Osteocyte (in vitro differentiated cells): ENCODE measurements around the gene NEK9. TPM values are rescaled to one million over a fixed set of nuclear protein-coding genes. Genes with fewer than 3 reads are reported as not detected.
"Not testable (repeated sequence)": the region's sequence is repeated elsewhere in the genome, so short reads cannot be mapped to it uniquely, and the experiment has no call there.

Source experiments
- DNase-seq: peaks from one replicate; pipeline ENCODE4 v3.0.0; 2021; ENCODE audit warnings: mixed read lengths; ENCODE audit not compliant: unreplicated experiment; ENCODE audit errors: extremely low spot score
- H3K27ac Mint-ChIP-seq: one replicate; pipeline ENCODE4 v1.8.0; 2021; ENCODE audit warnings: mild to moderate bottlenecking, mixed read lengths; ENCODE audit not compliant: unreplicated experiment
- H3K27me3 Mint-ChIP-seq: one replicate; pipeline ENCODE4 v1.8.0; 2021; ENCODE audit warnings: mixed read lengths; ENCODE audit not compliant: unreplicated experiment
- H3K36me3 Mint-ChIP-seq: one replicate; pipeline ENCODE4 v1.8.0; 2021; ENCODE audit warnings: mixed read lengths; ENCODE audit not compliant: unreplicated experiment
- H3K4me1 Mint-ChIP-seq: one replicate; pipeline ENCODE4 v1.8.0; 2021; ENCODE audit warnings: mixed read lengths; ENCODE audit not compliant: unreplicated experiment
- H3K4me3 Mint-ChIP-seq: one replicate; pipeline ENCODE4 v1.8.0; 2021; ENCODE audit warnings: mild to moderate bottlenecking, moderate library complexity, mixed read lengths; ENCODE audit not compliant: unreplicated experiment
- H3K9me3 Mint-ChIP-seq: one replicate; pipeline ENCODE4 v1.8.0; 2021; ENCODE audit warnings: mixed read lengths; ENCODE audit not compliant: unreplicated experiment
- CTCF ChIP-seq: fragments of 200-600 bp; sonication (generic); IDR thresholded peaks from 2 replicates; pipeline ENCODE4 v1.5.0; 2021; ENCODE audit warnings: antibody characterized with exemption, mild to moderate bottlenecking, moderate library complexity
- total RNA-seq: library from RNA; stranded (reverse); gene quantifications from 2 replicates; pipeline ENCODE4 v1.2.1, GENCODE V29; 2021

NEK9 gene
- total RNA-seq, 1 donor from 2014 or later = 117 TPM

DNA sequence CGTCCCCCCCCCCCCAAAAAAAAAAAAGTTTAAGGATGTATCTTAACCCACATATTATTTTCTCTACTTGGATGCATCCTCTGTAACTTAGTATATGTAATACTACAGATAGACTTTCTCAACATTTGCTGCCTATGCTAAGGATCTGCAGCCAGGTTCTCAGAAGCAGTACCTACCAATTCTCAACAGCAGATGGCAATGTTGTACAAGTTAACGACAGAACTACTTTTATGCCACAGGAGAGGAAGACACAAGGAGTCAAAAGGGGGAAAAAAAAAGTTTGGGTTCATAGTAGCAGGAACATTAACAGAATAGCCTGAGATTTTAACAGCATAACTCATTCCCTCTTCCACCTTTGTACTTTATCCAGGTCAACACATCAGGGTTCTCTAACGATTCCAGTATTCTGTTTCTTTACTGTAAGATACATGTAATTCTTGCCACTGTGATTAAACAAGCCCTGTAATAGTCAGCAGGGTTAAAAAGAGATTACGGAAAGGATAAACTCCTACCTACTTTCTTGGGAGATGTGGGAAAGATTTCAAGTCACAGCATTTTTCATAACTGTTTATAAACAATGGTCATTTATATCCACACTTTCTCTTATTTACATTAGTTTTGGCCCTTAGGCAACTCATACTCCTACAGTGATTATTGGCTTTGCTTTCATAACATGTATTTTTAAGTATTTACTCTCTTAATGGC lies 5.7 kb upstream of the NEK9 start:
- no peaks in the 10 kb centered on the region for H3K27me3 Mint-ChIP-seq
- no peak overlapping the region for H3K4me3 Mint-ChIP-seq
- no peak for DNase-seq
- H3K4me1 Mint-ChIP-seq = peaks cover 8% of the 10 kb centered on the region
- H3K9me3 Mint-ChIP-seq = no peaks in the 10 kb centered on the region
- H3K27ac Mint-ChIP-seq = peak overlapping the region; percentile 65
- peak; percentile 77 for TF ChIP-seq CTCF
- peaks cover 26% of the 10 kb centered on the region for H3K36me3 Mint-ChIP-seq

DNA sequence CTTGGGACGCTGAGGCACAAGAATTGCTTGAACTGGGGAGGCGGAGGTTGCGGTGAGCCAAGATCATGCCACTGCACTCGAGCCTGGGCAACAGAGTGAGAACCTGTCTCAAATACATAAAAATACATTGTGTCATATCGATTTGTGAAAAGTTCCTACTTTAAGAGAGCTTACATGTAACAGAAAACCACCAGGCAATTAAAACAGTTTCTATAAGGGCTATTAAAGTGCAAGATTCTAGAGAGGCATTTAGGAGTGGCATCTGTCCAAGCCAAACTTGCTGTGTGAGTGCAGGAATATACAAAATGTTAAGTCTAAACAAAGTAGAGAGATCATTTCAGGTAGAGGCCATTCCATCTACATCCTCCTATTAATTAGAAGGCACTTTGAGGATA lies 1.7 kb upstream of the NEK9 start:
- H3K27ac Mint-ChIP-seq = peak overlapping the region; percentile 23
- H3K9me3 Mint-ChIP-seq = no peaks in the 10 kb centered on the region
- peaks cover 10% of the 10 kb centered on the region for H3K36me3 Mint-ChIP-seq
- DNase-seq = no peak
- no peak overlapping the region for H3K4me3 Mint-ChIP-seq
- no peak for TF ChIP-seq CTCF
- peaks cover 38% of the 10 kb centered on the region for H3K4me1 Mint-ChIP-seq
- no peaks in the 10 kb centered on the region for H3K27me3 Mint-ChIP-seq

GRCh38 chr14:75127903-75128595 lies 1.2 kb upstream of the NEK9 start:
- Mint-ChIP-seq H3K27me3 (no peaks in the 10 kb centered on the region), H3K27ac (peak overlapping the region; percentile 99), H3K9me3 (no peaks in the 10 kb centered on the region), H3K36me3 (peaks cover 7% of the 10 kb centered on the region), H3K4me1 (peaks cover 38% of the 10 kb centered on the region), H3K4me3 (peak overlapping the region; percentile 93)
- no peak for TF ChIP-seq CTCF
- no peak for DNase-seq

GRCh38 chr14:75127474-75127820 lies 599 bp upstream of the NEK9 start:
- Mint-ChIP-seq H3K4me3 (peak overlapping the region; percentile 93), H3K4me1 (peaks cover 35% of the 10 kb centered on the region), H3K27ac (peak overlapping the region; percentile 99)
- not testable (repeated sequence) for H3K36me3 Mint-ChIP-seq, H3K27me3 Mint-ChIP-seq, H3K9me3 Mint-ChIP-seq, DNase-seq

GRCh38 chr14:75126121-75126544 lies 715 bp downstream of the NEK9 start:
- Mint-ChIP-seq H3K36me3 (peaks cover 5% of the 10 kb centered on the region), H3K27me3 (no peaks in the 10 kb centered on the region), H3K9me3 (no peaks in the 10 kb centered on the region), H3K4me3 (peak overlapping the region; percentile 93), H3K27ac (peak overlapping the region; percentile 99), H3K4me1 (peaks cover 35% of the 10 kb centered on the region)
- no peak for TF ChIP-seq CTCF
- DNase-seq = no peak
